Natural killer cell treated with Interleukin-12 subunit alpha and Interleukin-12 subunit beta and Interleukin-15 and Interleukin-18, amount 100 ng/mL, for 72 hours (primary cell): ENCODE measurements around the gene C16orf92. TPM values are rescaled to one million over a fixed set of nuclear protein-coding genes. Genes with fewer than 3 reads are reported as not detected.

Experiments used
- ATAC-seq, 2 donors: fragments of 150-1000 bp; cut with Tn5 transposase in 1 of 2; sonication (Bioruptor Pico), chemical (Tn5 transposase) in 1 of 2; 2 replicates each; pipeline ENCODE4 v1.10.0; 2021
- DNase-seq: peaks from one replicate; pipeline ENCODE4 v3.0.0; 2022; ENCODE audit warnings: low spot score
- H3K27ac Mint-ChIP-seq, 2 donors: 1 replicate in 1 of 2; 2 replicates in 1 of 2; pipeline ENCODE4 v1.8.0; 2022; ENCODE audit warnings: mixed read lengths in 2 of 2, mild to moderate bottlenecking in 1 of 2, moderate library complexity in 1 of 2
- H3K27me3 Mint-ChIP-seq, 2 donors: 1 replicate in 1 of 2; 2 replicates in 1 of 2; pipeline ENCODE4 v1.8.0; 2022; ENCODE audit warnings: mixed read lengths in 2 of 2
- H3K36me3 Mint-ChIP-seq: one replicate; pipeline ENCODE4 v1.8.0; 2022; ENCODE audit warnings: mixed read lengths
- H3K4me1 Mint-ChIP-seq, 2 donors: 1 replicate in 1 of 2; 2 replicates in 1 of 2; pipeline ENCODE4 v1.8.0; 2022; ENCODE audit warnings: low read depth in 2 of 2, mixed read lengths in 2 of 2, mild to moderate bottlenecking in 1 of 2
- H3K4me3 Mint-ChIP-seq: one replicate; pipeline ENCODE4 v1.8.0; 2022; ENCODE audit warnings: mixed read lengths
- H3K9me3 Mint-ChIP-seq: 2 replicates; pipeline ENCODE4 v1.8.0; 2022; ENCODE audit warnings: mixed read lengths
- total RNA-seq, 2 donors: library from RNA; stranded (reverse); gene quantifications; one replicate each; pipeline ENCODE4 v1.2.3, GENCODE V29; 2022

The C16orf92 gene
- total RNA-seq, 2 donors from 2014 or later: not detected

DNA sequence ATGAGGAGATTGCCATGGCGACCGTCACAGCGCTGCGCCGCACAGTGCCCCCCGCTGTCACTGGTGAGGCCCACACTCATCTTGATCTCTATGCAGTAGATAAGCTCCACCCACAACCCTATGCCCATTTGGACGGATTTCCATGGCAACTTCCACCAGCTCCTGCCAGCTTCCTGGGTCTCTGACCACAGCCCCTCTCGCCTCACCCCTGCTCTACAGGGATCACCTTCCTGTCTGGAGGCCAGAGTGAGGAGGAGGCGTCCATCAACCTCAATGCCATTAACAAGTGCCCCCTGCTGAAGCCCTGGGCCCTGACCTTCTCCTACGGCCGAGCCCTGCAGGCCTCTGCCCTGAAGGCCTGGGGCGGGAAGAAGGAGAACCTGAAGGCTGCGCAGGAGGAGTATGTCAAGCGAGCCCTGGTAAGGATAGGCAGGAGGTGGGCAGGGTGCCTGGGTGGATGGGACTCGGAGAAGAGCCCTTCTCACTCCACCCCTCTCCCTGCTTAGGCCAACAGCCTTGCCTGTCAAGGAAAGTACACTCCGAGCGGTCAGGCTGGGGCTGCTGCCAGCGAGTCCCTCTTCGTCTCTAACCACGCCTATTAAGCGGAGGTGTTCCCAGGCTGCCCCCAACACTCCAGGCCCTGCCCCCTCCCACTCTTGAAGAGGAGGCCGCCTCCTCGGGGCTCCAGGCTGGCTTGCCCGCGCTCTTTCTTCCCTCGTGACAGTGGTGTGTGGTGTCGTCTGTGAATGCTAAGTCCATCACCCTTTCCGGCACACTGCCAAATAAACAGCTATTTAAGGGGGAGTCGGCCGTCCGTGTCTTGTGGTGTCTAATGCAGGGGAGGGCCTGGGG lies 46.8 kb downstream of the C16orf92 start:
- no peak overlapping the region for H3K4me3 Mint-ChIP-seq
- H3K9me3 Mint-ChIP-seq: no peaks in the 10 kb centered on the region
- peaks cover 15 to 31% of the 10 kb centered on the region in 2 donors for H3K4me1 Mint-ChIP-seq
- DNase-seq (no peak), ATAC-seq (no peak)
- peak overlapping the region in 1 of 2 donors; percentile 43 for H3K27ac Mint-ChIP-seq
- no peaks in the 10 kb centered on the region for H3K27me3 Mint-ChIP-seq
- peaks cover 15% of the 10 kb centered on the region for H3K36me3 Mint-ChIP-seq

DNA sequence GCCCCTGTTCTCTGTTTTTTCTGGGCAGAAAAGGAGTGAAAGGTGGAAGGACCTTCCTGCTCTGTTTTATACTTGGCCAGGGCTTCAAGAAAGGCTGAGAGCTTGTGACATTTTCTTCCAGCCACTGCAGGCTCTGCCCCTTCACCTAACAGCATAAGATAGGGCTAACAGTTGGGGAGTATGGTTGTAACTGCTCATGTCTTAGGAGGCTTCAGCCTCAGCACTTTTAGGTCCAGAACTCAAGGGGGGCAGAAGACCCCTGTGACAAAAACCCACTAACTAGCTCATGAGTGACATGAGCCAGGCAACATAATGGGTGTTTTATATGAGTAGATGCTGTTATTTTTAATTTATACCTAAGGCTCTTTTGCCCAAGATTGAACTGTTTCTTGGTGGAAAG lies 47.5 kb downstream of the C16orf92 start:
- H3K9me3 Mint-ChIP-seq: no peaks in the 10 kb centered on the region
- no peak overlapping the region for H3K27ac Mint-ChIP-seq
- peaks cover 15% of the 10 kb centered on the region for H3K36me3 Mint-ChIP-seq
- no peak for ATAC-seq
- H3K4me3 Mint-ChIP-seq: no peak overlapping the region
- no peak for DNase-seq
- peaks cover 15 to 34% of the 10 kb centered on the region in 2 donors for H3K4me1 Mint-ChIP-seq
- no peaks in the 10 kb centered on the region for H3K27me3 Mint-ChIP-seq

Other genes starting within 250 kb of the C16orf92 start
- gene ZG16, start 244.9 kb upstream of the C16orf92 start, total RNA-seq: not detected
- gene KIF22, start 232.4 kb upstream of the C16orf92 start, total RNA-seq: 100 to 1,000 TPM in 1 of 2 donors, 10 to 100 TPM in 1; 63.4 to 174 TPM
- 100 to 1,000 TPM; 241 to 424 TPM for gene MAZ, start 216.7 kb upstream of the C16orf92 start, total RNA-seq
- 1 to 10 TPM in 1 of 2 donors, under 1 TPM in 1; 0.98 to 2.8 TPM for gene PRRT2, start 211.0 kb upstream of the C16orf92 start, total RNA-seq
- 10 to 100 TPM; 20.5 to 36.1 TPM for gene PAGR1, start 207.0 kb upstream of the C16orf92 start, total RNA-seq
- 100 to 1,000 TPM in 1 of 2 donors, 10 to 100 TPM in 1; 86.1 to 180 TPM for gene MVP, start 202.7 kb upstream of the C16orf92 start, total RNA-seq
- 10 to 100 TPM; 60.1 to 62.9 TPM for gene CDIPT, start 160.0 kb upstream of the C16orf92 start, total RNA-seq
- not detected for gene SEZ6L2, start 123.6 kb upstream of the C16orf92 start, total RNA-seq
- gene ASPHD1, start 122.7 kb upstream of the C16orf92 start, total RNA-seq: 1 to 10 TPM in 1 of 2 donors, not detected in 1; 1.3 TPM
- 10 to 100 TPM; 53.6 to 92.7 TPM for gene KCTD13, start 97.0 kb upstream of the C16orf92 start, total RNA-seq
- gene TMEM219, start 61.1 kb upstream of the C16orf92 start, total RNA-seq: 10 to 100 TPM; 44.3 to 51.6 TPM
- 10 to 100 TPM; 39.6 to 66.8 TPM for gene TAOK2, start 49.3 kb upstream of the C16orf92 start, total RNA-seq
- gene HIRIP3, start 27.6 kb upstream of the C16orf92 start, total RNA-seq: 10 to 100 TPM; 30.0 to 40.8 TPM
- 100 to 1,000 TPM; 101 to 133 TPM for gene INO80E, start 27.0 kb upstream of the C16orf92 start, total RNA-seq
- not detected for gene DOC2A, start 12.2 kb upstream of the C16orf92 start, total RNA-seq
- gene TLCD3B, start 8.1 kb downstream of the C16orf92 start, total RNA-seq: 1 to 10 TPM; 1.4 to 5.3 TPM
- 1,000 to 10,000 TPM; 1,789 to 1,983 TPM for gene ALDOA, start 42.6 kb downstream of the C16orf92 start, total RNA-seq
- 100 to 1,000 TPM; 144 to 148 TPM for gene PPP4C, start 52.8 kb downstream of the C16orf92 start, total RNA-seq
- gene TBX6, start 68.7 kb downstream of the C16orf92 start, total RNA-seq: under 1 TPM; 0.29 to 0.78 TPM
- gene YPEL3, start 73.0 kb downstream of the C16orf92 start, total RNA-seq: 10 to 100 TPM; 21.1 to 25.8 TPM
- 1 to 10 TPM; 1.6 to 5.6 TPM for gene GDPD3, start 90.3 kb downstream of the C16orf92 start, total RNA-seq
- gene MAPK3, start 100.0 kb downstream of the C16orf92 start, total RNA-seq: 10 to 100 TPM; 34.3 to 35.9 TPM
- gene CORO1A, start 160.4 kb downstream of the C16orf92 start, total RNA-seq: 1,000 to 10,000 TPM in 1 of 2 donors, 100 to 1,000 TPM in 1; 987 to 1,615 TPM
- gene BOLA2B, start 170.5 kb downstream of the C16orf92 start, total RNA-seq: 100 to 1,000 TPM; 206 to 410 TPM
- 100 to 1,000 TPM in 1 of 2 donors, 10 to 100 TPM in 1; 48.6 to 169 TPM for gene SLX1A, start 170.7 kb downstream of the C16orf92 start, total RNA-seq
- gene SULT1A3, start 176.1 kb downstream of the C16orf92 start, total RNA-seq: 10 to 100 TPM; 19.1 to 46.7 TPM
- 10 to 100 TPM; 38.2 to 50.6 TPM for gene NPIPB13, start 225.3 kb downstream of the C16orf92 start, total RNA-seq